ENCODE measurements around the gene CRHR2.
"Not testable (repeated sequence)": the region's sequence is repeated elsewhere in the genome, so short reads cannot be mapped to it uniquely, and the experiment has no call there.

CRHR2 gene

DNA sequence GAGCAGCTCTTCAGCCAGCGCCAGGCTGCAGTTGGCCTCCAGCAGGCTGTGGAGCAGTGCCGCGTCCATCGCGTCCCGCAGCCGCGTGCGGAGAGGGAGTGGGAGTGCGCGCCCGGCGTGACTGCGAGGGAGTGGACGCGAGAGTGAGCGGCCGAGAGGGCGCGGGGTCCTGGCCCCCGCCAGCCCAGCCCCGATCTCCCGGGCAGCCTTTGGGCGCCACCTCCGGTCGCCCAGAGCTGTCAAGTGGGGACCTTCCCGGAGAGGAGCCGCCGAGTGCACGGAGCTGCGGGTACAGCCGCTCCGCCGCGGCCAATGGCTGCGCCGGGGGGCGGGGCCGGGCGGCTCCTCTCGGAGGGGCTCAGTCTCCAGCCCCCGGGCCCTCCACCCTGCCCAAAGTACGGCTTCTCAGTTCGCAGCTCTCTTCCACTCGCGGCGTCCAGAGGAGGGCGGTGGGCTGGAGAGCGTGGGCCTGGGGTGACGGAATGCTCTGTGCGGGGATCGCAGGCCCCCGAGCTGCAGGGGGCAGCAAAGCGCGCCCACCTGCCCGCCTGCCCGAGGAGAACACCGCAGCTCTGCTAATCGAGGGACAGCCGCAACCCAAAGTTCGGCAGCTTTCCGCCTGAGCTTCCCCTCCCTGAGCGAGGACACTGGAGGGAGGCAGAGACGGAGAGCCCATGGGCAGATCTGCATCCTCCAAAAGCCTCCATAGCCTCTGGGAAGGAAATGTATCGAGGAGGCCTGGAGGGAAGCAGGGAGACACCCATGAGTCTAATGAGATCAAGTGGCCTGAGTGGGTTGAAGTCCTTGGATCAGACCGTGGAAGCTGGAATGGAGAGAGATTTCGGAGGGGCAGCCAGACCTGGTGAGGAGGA lies at the start of gene CRHR2:
Gene CRHR2, minus strand, starts transcription at position 245 of the 872 bp plus-strand sequence. Its CDS starts 176 bp downstream, at position 69.
- DNase-seq (ENCODE audit: extremely low read depth in 1 of 2, low read depth in 1 of 2), result peak in 1 of 2 donors; percentile 10

DNA sequence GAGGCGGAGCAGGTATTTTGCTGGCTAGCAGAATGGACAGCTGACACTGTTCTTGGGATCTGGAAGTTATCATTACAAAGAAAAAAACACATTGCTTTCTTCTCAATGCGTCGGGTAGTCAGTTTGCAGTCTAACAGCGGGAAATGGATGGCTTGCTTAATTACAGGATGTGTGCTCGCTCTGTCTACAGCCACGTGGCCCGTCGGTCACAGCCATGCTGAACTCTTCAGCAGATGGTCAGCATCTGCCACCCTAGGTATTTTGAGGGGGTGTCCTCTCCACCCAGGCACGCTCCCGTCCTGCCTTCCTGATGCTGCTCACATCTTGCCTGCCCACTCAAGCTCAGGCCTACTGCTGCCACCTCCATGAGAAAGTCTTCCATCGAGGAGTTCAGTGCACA lies 49.3 kb upstream of the CRHR2 start:
- no peak for DNase-seq (ENCODE audit: extremely low read depth in 1 of 2, low read depth in 1 of 2)

DNA sequence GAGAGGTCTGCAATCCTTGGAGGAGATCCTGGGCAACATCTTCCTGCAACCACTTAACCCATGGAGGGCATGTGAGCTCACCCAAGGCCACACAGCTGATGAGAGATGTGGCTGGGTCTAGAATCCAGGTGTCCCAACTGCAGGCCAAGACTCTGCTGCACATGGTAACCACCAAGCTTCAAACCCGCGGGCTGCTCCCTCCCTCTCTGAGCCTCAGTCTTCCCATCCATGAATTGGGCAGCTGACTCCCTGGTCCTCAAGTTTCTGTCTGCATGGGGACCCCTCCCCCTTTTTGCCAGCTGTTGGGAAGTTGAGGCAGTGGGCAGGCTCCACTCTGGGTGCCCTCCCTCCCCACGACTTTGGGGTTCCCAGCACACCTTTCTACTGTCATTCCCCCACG lies 48.7 kb upstream of the CRHR2 start:
- DNase-seq (ENCODE audit: extremely low read depth in 1 of 2, low read depth in 1 of 2), result no peak

DNA sequence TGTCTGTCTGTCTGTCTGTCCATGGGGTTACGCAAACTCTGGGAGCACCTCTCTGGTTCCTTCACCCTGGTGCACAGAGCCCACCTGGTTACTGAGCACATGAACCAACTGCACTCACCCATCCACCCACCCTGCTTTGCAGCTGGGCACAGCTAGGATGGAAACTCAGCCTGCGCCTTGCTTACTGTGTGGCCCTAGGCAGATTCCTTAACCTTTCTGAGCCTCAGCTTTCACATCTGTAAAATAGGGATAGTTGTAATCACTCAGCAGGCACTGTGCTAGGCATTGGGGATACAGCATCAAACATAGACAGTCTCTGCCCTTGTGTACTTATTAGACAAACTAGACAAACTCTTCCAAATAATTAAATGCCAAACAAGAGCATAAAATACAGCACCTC lies 47.8 kb upstream of the CRHR2 start:
- DNase-seq (ENCODE audit: extremely low read depth in 1 of 2, low read depth in 1 of 2), result no peak

DNA sequence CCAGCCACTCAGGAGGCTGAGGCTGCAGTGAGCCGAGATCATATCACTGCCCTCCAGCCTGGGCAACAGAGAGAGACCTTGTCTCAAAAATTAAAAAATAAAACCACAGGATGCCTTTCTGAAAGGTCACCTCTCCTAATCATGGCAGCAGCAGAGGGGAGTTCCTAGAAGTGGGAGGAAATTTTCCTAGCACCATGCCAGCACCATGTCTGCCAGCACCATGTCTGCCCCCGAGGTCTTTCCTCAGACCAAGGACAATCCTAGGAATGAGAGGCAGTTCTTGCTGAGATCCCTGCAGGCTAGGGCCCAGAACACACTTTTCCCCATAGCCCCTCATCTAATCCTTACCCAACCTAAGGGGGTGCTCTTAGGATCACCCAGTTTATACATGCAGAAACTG lies 47.4 kb upstream of the CRHR2 start:
- DNase-seq (ENCODE audit: extremely low read depth in 1 of 2, low read depth in 1 of 2), result no peak

DNA sequence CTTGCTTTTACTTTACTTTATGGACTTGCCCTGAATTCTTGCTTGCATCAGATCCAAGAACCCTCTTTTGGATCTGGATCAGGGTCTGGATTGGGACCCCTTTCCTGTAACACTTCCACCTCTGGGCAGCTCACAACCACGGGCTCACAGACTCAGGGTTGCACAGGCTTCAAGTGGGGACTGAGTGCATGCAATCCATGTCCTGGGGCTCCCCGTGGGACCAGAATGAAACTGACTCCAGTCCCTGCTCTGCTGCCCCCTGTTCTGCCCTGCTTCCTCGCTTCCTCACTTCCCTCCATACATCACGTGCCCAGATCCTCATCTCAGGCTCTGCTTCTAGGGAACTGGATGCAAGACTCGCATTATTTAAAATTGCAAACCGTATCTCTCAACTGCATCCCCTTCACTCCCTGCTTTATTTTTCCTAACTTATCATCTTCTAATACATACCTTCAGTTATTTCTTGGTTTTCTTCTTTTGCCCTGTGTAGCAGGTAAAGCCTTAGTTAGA lies 46.4 kb upstream of the CRHR2 start:
- no peak for DNase-seq (ENCODE audit: extremely low read depth in 1 of 2, low read depth in 1 of 2)

DNA sequence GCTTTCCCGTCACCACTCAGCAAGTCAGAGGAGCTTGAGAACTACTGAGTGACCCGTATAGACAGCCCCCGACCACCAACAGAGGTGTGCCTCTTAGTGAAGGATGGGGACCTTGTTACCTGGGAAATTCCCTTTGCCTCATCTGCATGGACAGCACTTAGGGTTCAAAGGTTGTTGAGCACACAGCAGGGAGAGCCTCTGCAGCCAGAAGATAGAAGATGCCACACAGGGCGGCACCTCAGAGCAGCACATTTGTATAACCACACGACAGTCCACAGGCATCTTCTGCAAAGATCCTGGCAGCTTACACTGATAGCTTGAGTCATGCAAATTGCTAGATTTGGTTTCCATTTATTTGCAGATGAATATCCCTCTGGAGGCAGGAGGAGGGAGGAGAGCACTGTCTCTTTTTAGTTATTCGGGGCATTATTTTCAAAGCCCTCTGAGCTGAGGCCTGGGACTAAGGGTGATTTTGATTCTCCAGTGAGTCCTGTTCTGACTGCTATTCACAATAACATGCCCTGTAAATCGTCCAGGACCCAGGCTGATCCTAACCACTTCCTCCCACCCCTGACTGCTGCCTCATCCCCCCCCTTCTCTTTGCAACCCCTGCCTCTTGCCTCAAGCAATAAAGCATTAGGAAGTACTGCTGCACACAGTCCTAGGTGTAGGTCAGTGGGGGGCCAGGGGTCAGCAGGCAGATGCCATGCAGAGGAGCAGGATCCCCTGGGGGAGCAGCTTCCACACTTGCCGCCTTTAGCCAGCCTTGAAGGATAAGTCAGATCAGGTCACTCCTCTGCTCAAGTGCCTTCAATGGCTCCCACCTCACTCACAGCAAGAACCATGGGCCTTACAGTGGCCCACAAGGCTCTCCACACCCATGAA lies 45.0 kb upstream of the CRHR2 start:
- DNase-seq (ENCODE audit: extremely low read depth in 1 of 2, low read depth in 1 of 2), result peak in 1 of 2 donors; percentile 16

DNA sequence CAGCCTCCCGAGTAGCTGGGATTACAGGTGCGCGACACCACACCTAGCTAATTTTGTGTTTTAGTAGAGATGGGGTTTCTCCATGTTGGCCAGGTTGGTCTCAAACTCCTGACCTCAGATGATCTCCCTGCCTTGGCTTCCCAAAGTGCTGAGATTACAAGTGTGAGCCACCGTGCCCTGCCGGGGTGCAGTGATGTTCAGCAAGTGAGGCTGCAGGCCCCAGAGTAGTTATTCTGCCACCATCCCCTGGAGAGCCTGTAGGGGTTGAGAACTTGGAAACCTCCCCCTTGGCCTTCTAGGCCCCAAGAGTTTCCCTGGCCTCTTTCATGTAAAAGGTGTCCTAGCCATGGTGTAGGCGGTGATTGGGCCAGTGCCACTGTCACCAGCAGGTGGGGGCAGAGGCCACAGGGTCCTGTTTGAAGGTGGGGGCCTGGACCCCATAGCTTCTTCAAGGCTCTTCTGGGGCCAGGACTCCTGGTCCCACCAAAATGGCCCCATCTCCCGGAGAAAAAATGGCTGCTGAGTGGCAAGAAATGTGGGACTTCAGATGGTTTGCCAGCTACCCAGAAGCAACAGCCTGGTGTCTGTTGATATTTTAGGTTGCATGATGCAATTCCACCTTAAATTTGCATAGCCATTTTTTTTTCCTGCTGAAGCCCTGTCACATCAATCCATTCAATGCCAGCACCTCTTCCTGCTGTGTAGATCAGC lies 44.2 kb upstream of the CRHR2 start:
- DNase-seq (ENCODE audit: extremely low read depth in 1 of 2, low read depth in 1 of 2), result no peak

DNA sequence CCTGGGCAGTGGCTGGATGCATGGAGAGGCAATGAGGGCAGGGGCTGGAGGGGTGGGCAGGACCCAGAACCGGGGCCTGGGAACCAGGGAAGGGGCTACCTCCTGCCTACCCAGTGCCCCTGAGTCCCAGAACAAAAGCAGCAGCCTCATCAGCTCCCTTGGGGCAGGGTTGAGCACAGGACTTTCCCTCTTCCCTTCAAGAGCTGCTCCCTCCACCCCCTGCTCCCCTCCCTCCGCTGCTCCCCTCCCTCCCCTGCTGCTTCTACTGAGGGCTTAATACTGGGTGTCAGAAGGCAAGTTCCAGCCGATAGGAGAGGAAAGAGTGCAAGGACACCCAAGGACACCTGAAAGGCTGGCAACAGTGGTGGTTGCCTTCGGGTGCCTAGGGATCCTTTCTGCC lies 41.5 kb upstream of the CRHR2 start:
- DNase-seq (ENCODE audit: extremely low read depth in 1 of 2, low read depth in 1 of 2), result no peak

DNA sequence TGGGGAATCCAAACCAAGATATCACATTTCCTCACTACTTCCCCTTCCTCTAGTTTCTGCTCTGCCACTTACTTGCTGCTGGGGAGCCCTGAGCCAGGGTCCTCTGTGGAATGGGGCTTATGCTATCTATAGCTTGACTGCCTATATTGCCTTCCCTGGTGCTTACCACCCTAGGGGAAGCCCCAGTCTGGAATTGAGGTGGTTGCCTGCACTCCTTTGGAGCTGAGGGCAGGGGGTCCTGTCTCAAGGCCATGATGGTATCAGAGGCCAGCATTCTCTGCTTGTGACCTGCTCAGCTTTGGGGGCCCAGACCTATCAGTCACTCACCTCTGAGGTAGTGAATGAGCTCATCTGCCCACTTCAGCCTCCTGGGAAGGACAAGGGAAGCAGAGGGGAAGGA lies 40.4 kb upstream of the CRHR2 start:
- no peak for DNase-seq (ENCODE audit: extremely low read depth in 1 of 2, low read depth in 1 of 2)

DNA sequence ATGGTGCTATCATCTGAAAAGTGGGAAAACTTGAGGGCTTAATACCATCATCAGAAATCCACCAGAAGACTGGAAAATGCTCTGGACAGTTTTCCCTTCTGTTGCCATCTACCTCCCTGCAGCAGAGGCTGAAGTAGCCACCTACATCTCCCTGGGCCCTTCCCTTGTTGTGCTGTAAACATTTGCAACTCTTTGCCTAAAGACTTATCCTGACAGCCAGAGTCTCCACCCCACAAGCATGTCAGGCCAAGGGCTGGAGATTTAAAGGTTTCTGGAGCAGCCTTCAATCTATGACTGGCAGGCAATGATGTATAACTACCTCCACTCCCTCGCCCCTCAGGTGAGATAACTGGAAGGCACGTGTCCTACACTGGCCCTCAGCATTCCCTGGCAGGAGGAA lies 39.9 kb upstream of the CRHR2 start:
- no peak for DNase-seq (ENCODE audit: extremely low read depth in 1 of 2, low read depth in 1 of 2)

DNA sequence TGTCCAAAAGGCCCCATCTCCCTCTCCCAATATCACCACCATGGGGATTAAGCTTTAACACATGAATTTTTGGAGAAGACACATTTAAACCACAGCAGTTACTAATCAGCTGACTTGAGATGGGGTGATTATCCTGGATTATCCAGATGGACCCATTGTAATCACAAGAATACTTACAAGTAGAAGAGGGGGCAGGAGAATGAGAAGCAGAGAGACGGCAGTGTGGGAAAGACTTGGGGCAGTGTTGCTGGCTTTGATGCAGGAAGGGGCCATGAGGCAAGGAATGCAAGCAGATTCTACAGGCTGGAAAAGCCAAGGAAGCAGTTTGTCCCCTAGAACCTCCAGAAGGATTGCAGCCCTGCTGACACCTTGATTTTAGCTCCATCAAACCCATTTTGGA lies 39.0 kb upstream of the CRHR2 start:
- no peak for DNase-seq (ENCODE audit: extremely low read depth in 1 of 2, low read depth in 1 of 2)

DNA sequence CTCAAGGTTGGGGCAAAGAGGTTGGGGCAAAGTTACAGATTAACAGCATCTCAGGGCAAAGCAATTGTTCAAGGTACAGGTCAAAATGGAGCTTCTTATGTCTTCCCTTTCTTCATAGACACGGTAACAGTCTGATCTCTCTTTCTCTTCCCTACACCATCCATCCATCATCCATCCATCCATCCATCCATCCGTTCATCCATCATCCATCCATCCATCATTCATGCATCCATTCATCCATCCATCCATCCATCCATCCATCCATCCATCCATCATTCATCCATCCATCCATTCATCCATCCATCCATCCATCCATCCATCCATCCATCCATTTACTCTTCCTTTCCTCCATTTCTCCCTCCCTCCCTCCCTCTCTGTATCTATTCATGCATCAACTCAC lies 37.2 kb upstream of the CRHR2 start:
- DNase-seq (ENCODE audit: extremely low read depth in 1 of 2, low read depth in 1 of 2), result not testable (repeated sequence)

DNA sequence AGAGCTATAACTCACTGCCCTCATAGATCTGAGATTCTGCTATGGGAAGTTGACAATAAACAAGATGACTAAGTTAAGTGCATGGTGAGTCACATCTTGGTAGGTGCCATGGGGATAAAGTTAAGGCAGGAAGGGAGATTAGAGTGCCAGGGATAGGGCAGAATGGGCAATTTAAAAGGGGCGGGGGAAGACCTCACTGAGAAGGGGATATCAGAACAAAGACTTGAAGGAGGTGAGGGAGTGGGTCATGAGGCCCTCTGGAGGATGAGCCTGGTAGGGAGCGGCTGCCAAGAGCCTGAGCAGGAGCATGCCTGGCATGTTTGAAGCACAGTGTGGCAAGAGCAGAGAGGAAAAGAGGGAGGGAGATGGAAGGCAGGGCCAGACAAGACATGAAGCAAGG lies 34.9 kb upstream of the CRHR2 start:
- DNase-seq (ENCODE audit: extremely low read depth in 1 of 2, low read depth in 1 of 2), result no peak

DNA sequence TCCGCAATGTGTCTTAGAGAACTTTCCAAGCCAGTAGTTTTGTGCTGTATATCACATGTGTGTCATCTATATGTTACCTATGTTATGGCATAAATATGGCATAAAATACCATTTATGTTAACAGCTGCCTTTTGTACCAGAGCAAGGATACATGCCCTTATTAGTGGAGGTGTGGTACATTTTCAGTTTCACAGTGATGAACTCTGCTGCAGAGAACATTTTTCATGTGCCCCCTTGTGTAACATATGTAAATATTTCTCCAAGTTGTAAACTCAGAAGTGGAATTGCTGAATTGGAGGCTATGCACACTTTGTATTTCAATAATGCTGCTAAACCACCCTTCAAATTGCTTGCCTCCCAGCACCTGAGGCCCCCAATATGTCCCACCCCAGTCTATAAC lies 31.9 kb upstream of the CRHR2 start:
- no peak for DNase-seq (ENCODE audit: extremely low read depth in 1 of 2, low read depth in 1 of 2)

DNA sequence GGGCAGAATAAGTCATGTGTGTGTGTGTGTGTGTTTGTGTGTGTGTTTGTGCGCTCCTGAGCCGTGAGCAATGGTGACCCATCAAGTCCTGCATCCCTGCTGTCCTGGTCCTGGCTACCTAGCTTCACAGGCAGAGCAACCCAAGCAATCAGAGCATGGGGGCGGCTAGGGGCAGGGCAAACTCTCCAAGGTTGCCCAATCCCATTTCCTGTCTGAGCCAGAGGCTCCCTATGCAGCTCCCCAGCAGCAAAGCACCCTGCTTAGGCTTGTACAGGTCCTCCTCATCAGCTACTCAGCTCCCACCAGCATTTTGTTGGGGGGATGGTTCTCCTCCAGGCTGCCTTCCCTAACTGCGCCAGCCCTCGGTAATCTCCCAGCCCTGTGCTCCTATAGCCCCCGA lies 31.1 kb upstream of the CRHR2 start:
- no peak for DNase-seq (ENCODE audit: extremely low read depth in 1 of 2, low read depth in 1 of 2)

DNA sequence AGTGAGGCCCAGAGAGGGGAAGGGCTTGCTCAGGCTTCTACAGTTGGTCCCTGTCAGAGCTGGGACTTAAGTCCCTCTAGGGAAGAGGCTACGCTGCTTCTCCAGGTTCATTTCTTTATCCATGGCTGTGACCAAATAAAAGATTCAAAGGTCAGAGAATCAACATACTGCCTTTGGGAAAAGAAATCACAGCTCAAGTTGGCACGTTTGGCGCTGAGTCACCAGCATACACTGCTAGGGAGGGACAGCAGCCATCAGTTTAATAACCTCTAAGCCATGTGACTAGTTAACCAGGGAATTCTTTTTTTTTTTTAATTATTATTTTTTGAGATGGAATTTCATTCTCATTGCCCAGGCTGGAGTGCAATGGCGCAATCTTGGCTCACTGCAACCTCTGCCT lies 28.4 kb upstream of the CRHR2 start:
- DNase-seq (ENCODE audit: extremely low read depth in 1 of 2, low read depth in 1 of 2), result no peak

DNA sequence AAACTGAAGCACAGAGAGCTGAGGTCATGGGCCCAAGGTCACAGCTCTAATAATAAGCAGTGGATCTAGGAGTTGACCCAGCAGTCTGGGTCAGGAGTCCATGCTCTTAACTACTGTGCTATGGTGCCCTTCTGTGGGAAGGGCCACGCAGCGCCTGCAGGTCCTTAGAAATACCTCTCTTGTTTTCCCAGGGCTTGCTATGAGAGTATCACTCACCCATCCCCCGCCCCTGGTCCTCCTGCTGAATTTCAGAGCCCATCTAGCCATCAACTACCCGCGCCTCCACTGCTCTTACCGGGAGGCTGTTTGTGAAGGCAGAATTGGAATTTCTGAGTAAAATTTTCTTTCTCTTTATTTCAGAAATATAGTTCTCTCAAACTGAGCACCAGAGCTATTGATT lies 27.3 kb upstream of the CRHR2 start:
- DNase-seq (ENCODE audit: extremely low read depth in 1 of 2, low read depth in 1 of 2), result no peak

DNA sequence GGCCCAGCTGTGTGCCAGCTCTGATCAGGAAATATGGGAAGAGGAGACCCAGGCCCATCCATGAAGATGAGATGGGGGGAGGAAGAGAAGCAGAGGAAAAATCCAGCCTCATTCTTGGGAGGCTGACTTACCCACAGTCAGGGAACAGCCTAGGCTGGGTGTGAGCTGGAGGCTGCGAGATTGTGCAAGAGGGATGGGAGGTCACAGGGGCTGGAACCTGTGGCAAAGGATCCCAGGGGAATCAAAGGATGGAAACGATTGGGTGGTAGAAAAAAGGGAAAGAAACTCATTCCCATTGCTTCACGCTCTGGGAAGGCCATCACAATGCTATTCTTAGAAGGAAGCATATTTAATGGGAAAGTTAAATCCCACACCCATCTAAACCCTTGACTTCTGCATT lies 26.7 kb upstream of the CRHR2 start:
- DNase-seq (ENCODE audit: extremely low read depth in 1 of 2, low read depth in 1 of 2), result no peak

DNA sequence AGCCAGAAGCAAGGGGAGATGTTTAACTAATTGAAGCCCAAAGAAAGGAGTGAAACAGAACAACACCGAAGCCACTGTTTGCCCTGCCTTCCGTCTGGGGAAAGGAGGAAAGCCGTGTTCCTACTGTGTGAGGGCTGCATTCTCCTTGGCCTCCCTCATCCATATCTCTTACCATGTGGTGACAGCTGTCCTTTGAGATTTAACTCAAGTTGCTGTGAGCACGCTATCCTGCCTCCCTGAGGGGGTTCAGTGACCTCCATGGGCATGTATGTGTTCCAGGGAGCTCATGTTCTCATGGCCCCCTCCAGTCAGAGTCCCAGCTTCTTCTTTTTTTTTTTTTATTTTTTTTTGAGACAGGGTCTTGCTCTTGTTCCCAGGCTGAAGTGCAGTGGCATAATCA lies 26.2 kb upstream of the CRHR2 start:
- DNase-seq (ENCODE audit: extremely low read depth in 1 of 2, low read depth in 1 of 2), result no peak

All from activated CD8-positive, alpha-beta memory T cell treated with anti-CD3 and anti-CD28 coated beads for 1 hour (primary cell).